HG02798 (cell line): ENCODE results near the gene PVALB.
"Not testable (repeated sequence)": the region's sequence is repeated elsewhere in the genome, so short reads cannot be mapped to it uniquely, and the experiment has no call there.

Experiments used
- ATAC-seq: cut with Tn5 transposase; IDR thresholded peaks from one replicate; pipeline ENCODE4 v1.9.1; 2021; ENCODE audit warnings: mild to moderate bottlenecking; ENCODE audit not compliant: unreplicated experiment, poor library complexity

PVALB gene

DNA sequence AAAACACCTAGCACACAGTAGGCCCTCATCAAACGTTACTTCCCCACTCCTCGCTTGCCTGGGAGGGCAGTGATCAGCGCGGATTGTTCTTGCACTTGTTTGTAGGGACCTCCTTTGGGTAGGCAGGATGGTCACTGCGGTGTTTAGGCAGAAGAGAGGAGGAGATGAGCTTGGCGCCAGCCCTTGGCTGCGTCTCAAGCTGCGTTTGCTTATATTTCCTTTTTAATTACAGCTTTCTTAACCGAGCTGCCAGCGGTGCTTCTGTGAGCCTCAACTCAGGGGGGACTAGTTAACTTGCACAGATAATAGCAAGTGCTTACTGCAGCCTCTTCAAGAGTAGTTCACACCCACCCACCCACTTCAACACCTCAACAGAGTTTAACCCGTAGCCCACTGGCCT, 56.0 kb downstream of the PVALB start:
- ATAC-seq, result no peak

DNA sequence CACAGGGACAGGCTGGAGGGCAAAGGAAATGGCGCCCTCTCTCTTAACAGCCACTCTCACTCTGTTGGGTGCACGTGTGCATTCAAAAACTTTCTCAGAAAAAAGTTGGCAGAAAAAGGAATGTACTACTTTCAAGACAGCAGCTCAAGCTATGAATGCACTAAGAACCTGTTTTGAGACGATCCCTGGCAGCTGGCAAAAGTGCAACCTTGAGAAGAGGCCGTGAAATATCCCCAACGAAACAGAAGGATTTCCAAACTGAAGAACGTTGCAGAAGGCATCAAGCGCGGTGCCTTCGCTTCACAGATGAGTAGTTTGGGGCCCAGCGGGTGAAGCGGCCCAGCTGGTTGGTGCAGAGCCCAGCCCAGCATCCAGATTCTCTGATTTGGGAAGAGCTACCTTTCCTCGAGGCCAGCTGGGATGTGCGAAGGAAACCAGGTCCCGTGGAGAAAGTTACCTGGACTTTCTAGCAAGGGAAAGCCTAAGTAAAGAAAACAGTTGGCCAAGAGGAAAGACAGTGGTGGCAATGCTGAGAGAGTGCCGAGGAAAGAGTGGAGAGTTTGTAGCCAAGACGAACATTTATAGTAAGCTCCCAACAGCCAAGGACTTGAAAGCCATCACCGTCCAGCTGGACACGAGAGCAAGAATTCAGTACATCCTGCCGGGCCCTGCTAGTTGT, 57.2 kb downstream of the PVALB start:
- ATAC-seq, result no peak

DNA sequence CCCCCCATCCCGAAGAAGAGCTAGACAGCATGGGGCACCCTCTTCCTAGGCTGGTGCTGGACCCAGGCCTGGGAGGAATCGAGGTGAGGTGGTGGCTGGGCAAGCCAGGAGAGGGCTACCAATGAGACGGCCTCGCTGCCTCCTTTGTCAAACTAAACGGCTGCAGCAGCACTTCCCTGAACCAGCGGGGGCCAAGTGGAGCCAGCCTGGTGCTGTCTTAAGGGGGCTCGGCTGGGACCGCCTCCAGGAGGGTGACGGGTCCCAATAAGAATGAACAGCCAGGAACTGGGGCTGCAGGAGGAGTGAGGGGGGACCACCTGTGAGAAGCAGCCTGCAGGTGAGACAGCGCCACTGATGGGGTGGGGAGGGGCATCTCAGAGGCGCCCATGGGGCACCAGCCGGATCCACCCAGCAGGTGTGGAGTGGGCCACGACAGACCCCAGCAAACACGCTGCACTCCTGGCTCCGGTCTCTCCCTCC, 58.0 kb downstream of the PVALB start:
- no peak for ATAC-seq

DNA sequence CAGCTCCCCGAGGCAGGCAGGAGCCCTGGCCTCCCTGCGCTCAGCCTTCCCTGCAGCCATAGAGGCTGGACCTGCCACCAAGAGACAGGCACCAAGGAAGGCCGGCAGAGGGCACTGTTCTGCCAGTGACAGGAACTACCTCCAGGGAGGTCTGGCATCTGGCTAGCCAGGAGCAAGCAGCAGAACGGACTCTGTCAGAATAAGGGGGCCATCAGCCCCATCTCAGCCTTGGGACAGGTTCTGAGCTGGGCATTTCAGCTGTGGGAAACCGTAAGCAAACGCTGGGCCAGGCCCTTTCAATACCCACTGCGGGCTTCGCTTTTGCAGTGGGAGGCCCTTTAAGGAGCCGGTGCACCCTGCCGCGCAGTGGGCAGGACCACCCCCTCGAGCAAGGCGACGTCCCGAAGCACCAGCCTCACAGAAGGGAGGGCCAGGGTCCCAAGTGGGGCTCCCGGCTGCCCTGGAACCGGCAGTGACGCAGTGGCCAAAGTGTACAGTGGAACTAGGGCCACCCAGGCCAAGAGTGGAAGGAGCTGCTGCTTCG, 59.1 kb downstream of the PVALB start:
- peak; percentile 35 for ATAC-seq

DNA sequence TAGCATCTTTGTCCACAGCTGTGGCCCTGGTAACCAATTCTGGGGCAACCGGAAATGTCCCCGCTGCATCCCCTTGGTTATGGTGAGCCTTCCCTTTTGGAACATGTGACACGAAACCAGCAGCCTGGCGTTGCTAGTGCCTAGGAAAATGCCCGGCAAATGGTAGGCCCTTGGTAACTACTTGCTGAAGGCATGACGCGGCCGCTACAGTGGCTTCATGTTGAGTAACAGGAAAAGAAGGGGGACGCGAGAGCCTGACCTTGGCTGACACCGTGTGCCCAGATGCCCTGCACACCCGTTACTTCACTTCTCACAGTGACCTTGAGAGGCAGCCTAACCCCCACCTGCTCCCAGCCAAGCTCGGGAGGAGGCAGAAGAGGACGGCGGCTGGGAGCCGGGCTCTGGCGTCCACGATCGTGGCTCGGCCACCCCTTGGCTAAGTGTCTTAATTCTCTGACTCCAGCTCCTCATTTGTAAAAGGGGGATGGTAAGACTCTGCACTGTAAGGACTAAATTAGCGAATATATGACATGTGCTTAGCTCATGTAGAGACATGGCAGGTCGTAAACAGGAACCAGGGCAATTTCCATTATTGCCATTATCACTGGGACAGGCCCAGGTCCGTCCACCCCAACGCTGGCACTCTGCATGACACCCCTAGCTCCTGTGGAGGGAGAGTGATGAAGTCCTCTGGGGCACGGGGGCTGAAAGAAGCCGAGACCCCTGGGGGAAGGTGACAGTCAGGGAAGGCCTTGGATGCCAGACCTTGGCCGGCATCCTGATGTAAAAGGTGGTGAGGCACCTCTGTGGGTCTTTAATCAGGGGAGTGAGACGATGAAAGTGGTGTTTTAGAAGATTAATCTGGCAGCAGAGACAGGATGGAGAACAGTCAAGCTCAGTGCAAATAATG, 59.8 kb downstream of the PVALB start:
- ATAC-seq, result no peak

DNA sequence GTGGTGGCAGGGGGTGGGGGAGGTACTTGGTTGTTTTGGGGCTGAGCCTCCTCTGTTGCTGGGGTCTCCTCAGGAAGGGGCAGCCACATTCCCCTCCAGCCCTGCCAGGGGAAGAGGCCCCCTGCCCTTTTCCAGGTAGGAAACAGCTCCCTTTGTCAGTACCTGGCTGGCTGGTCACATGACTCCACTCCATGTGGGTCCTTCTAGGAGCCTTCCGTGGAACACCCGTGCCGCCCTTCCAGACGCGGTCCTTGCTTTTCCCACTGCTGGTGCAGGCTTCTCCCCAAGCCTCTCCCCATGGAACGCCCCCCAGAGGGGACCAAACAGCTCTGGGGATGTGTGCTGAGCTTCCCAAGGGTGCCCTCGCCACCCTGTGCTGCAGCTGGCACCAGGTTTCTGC, 60.8 kb downstream of the PVALB start:
- no peak for ATAC-seq

DNA sequence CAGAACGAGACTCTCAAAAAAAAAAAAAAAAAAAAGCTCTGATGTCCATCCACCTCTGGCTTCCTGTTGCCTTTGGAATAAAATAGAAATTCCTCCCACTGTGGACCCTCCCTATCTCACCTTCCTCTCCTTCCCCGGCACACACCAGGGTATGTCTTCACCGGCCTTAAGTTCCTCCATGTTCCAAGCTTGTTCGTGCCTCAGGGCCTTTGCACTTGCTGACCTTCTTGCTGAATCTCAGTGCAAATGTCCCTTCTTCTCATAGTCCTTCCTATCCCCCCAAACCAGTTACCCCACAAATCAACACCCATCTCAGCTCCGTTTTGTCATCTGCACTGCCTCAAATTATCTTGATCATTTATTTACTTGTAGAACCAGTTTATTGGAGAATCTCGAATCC, 61.5 kb downstream of the PVALB start:
- no peak for ATAC-seq

DNA sequence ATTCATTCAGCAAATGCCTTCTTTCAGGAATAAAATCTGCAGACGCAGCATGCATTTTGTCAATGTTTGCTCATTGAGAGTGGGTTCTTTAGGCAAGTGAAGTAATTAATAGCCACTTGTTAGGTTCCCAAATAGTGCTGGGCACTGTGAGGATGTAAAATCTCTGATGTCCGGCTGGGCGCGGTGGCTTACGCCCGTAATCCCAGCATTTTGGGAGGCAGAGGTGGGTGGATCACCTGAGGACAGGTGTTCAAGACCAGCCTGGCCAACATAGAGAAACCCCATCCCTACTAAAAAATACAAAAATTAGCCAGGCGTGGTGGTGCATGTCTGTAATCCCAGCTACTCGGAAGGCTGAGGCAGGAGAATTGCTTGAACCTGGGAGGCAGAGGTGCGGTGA, 62.0 kb downstream of the PVALB start:
- not testable (repeated sequence) for ATAC-seq

DNA sequence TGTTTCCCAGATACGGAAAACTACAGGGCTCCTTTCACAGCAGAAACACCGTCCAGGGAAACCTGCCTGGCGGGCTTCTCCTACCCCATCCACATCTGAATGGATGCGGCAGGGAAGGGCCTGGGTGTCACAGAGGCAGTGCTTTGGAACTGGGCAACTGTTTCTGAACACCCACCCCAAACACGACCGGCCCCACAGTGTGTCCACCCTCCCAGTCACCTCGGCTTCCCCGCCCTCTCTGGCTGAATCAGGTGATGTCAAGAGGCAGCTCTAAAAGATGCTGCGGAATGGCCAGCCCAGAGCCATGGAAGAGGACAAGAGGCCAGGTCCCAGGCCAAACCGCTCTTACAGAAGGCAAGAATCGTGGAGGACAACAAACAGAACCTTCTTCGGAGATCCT, 62.9 kb downstream of the PVALB start:
- no peak for ATAC-seq

DNA sequence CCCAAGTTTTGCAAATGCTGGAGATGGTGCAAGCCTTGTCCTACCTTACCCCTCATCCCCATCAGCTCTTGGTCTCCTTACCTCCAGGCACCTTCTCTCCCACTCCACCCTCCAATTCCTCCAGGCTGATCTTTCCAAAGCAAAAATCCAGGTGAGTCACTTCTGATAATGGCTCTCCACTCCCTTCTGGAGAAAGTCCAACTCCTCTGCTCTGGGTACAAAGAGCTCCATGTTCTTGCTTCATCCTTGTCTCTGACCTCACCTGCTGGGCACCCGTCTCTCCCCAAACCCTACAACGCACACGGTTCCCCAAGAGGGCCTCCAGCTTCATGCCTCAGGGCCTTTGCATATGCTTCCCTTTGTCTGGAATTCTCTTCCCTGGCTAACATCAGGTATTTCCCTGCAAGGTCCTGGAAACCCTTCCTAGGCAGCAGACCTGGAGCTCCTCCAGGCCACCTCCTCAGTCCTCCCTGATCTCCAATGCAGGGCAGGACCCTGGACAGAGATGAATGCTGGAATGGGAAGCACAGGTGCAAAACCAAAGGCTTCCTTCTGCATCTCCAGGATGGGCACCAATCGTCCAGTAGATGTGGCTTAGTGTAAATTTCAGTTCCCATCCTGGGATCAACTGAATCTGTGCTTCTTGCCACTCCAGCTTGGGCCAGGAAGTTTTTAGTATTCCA, 63.6 kb downstream of the PVALB start:
- ATAC-seq, result no peak
